Measurements from ENCODE around the gene DIPK1B.

- no peak for TF ChIP-seq CTCF (IDR thresholded peaks at IDR 0.05)
- TF ChIP-seq POLR2AphosphoS5 (IDR thresholded peaks at IDR 0.05) = no peak
These were observed 1.9 kb downstream of the DIPK1B start for GRCh38 chr9:136714096-136714892.
